ENCODE measurements around the gene STT3A.
A peak's percentile ranks its signal among the peaks of the same experiment; 100 is the strongest.
"Not testable (repeated sequence)": the region's sequence is repeated elsewhere in the genome, so short reads cannot be mapped to it uniquely, and the experiment has no call there.

The STT3A gene

DNA sequence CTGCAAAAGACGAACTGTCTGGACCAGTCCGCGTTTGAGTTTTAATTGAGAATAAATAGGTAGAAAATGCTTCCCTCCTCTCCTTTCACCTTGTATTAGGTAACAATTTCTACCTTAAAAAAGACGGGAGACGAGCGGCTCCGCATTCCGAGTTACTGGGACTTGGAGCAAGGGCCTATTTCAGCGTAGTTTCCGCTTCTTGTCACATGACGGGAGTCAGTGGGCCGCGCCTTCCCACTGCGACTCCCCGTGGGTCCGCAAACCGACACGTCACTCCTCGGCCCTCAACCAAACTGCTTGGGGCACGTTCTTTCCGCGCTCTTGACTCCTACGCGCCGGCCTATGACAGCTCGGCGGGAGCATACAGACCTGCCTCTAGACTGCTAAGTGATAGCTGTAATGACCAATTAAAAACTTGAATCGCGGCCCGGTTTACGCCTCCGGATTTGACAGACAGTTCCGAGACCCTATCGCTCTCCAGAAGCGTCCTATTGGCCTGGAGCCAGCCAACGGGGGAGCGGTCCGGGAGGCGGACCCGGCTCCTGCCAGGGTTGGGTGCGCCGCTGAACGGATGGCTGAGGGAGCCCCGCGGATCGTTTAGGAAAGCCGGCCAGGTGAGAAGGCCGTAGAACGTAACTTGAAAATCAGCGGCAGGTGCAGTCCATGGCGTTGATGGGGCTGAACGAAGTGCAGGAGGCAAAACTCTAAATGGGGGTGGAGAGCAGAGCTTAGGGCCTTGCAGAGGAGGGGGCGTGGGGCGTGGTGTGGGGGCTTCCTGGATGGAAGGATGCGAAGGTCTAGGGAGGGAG is at the start of gene STT3A:
Gene STT3A, plus strand, starts transcription at position 548 of the 809 bp plus-strand sequence. CDS start 3,064 bp downstream, outside the sequence.
- DNase-seq = peak; percentile 96 to 98

DNA sequence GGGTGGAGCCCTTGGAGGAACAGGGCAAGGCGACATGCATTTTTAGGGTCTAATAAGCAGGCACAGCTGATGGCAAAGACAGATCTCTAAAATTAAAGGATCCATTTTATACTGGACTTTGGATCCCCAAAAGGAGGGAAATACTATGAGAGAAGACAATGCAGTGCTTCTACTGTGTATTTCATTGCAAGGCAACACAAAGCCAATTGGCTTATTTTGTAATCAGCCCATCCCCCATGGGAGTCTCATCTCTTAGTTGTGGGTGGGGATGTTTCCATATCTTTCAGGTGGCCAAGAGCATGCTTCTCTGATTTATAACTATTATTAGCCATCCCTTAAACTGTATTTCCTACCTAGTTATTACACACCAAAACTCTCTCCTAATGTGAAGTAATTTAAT is 41.9 kb upstream of the STT3A start:
- no peak for DNase-seq

DNA sequence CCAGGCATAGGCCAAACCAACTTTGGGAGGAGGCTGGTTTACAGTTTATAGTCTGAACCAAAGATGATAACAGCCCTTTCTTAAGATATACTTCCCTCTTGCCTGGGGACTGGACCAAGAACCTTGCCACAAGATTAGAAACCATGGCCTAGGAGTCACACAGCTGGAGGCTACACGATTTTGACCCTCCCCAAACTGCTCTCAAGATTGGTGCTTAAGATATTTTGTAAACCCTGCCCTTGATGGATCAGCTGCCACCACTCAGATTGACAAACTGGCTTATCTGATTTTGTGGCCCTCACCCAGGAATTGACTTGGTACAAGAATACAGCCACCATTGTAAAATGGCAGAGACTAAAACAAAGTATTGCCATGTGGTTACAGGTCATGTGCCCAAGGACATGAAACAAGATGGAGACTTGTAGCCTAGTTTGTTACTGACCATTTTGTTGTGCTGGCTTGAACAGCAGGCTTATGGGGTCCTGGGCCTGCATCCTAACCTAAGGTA is 40.8 kb upstream of the STT3A start:
- no peak for DNase-seq

DNA sequence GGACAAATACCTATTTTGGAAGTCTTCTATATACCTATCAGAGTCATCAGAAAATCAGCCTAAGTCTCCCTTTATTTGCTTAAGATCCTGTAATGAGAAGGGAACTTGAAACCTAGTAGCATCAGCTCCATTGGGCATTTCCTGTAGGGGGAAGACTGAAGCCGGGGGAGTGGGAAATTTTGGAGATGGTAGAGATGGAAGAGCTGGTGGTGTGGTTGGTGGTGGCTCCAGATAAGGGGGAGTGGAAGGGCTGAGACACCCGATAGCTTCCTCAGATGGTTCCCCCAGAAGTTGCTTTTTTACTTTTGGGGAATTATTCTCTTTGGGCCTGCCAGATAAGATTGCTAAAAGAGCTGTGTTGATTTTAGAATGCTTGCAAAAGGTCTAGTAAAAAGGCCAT is 39.7 kb upstream of the STT3A start:
- no peak for DNase-seq

DNA sequence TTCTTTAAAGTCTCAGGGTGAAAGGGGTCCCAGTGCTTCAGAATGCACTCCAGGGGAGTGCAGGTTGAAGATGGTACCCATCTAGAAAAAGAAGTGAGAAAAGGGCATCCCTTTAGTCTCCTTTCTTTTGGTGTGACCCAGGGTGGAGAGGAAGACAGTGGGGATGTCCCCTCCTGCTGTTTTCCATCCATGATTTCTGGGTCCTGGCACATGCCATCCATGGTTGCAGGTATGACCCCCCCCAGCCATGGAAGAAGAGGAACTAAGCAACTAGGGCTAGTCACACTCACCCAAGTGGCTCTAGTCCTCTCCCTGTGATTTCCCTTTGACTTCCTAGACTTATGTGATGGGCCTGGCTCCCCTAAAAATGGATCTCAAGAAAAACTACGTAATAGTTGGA is 39.3 kb upstream of the STT3A start:
- DNase-seq = no peak

DNA sequence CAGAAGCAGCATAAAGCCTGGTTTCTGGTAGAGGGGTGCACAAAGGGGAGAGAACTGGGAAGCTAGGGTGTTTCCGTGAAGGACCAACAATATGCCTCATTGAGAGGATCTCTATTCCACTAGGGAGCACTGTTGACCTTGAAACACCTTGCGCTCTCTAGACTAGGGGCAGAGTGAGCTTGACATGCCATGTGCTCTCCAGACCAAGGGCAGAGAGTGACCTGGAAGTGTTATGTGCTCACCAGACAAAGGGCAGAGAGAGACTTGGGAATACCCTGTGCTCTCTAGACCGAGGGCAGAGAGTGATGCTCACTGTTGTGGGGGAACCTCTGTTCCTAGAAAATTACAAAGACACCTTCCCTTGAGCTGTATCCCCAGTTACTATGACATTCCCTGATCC is 38.6 kb upstream of the STT3A start:
- DNase-seq = no peak

DNA sequence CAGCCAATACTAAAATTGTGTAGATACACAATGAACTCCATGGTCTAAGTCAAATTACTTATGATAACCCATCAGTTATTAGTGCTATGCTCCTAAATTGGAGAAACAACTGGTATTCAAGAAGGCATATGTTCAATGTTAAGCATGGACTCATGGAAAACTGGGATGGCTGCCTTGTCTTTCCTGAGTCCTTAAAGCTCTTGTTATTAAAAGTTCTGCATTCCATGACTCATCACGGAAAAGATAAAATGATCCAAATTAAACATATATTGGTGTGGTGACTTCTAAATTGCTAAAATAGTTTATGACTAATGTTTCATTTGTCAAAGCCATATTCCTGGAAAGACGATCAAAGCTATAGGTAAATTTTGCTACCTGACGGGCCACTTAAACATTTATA is 32.8 kb upstream of the STT3A start:
- DNase-seq = no peak

DNA sequence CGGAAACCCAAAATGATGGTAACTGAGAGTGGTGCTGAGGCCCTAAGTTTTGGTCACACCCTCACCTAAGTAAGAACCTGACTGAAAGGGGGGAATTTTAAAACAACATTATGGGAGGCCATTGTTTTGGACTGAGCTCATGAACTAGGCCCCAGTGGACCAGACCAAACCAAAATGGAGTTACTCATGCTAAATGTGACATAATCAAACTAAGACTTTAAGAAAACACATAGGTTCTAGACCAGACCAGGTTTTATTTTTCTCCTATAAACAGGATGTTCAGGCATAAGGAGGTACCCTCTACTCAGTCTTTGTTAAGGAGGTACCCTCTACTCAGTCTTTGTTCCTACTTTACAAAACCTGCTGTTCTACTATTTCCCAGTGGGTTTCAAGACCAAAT is 30.7 kb upstream of the STT3A start:
- no peak for DNase-seq

DNA sequence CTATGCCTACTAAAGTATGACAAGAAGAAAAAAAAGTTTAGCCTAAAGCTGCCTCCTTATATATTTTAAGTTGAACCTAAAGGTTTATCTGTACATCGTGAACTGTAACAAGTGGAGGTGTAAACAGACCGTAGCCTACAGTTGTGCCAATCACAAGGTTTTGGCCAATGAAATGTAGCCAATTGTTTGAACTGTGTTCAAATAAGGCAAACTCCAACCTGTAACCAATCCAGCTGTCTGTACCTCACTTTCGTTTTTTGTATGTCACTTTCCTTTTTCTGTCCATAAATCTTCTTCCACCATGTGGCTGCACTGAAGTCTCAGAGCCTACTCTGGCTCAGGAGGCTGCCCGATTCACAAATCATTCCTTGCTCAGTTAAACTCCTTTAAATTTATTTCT is 30.2 kb upstream of the STT3A start:
- DNase-seq = no peak

DNA sequence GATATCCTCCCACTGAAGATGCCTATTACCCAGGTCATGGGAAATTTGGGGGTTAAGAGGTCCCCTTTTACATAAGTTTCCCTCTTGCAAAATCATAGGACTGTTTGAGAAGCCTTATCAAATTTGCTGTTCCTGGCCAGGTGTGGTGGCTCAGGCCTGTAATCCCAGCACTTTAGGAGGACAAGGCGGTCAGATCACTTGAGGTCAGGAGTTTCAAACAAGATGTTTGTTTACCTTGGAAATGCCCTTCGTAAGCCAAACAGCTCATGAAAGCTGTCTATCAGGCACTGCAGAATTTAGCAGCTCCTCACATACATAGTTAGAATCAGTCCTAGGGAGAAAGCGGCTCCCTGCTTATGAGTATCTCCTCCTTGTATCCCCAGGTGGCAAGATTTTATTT is 28.3 kb upstream of the STT3A start:
- DNase-seq = no peak

DNA sequence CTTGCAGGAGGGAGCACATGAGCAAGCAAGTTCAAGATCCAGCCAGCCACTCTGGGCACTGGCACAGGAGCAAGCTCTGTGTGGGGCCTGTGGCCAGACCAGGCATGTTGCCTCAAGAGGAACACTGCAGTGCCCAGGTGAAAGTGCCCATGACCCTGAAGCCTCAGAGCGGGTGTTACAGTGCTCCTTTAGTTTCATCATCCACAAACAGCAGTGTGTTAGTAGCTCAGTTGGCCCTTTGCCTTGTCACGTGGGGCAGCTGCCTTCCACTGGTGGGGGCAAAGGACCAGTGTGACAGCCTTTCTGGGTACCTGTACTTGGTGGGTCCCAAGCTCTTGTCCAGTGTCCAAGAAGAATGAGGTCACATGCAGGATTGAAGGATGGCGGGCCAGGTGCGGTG is 26.4 kb upstream of the STT3A start:
- DNase-seq = no peak

DNA sequence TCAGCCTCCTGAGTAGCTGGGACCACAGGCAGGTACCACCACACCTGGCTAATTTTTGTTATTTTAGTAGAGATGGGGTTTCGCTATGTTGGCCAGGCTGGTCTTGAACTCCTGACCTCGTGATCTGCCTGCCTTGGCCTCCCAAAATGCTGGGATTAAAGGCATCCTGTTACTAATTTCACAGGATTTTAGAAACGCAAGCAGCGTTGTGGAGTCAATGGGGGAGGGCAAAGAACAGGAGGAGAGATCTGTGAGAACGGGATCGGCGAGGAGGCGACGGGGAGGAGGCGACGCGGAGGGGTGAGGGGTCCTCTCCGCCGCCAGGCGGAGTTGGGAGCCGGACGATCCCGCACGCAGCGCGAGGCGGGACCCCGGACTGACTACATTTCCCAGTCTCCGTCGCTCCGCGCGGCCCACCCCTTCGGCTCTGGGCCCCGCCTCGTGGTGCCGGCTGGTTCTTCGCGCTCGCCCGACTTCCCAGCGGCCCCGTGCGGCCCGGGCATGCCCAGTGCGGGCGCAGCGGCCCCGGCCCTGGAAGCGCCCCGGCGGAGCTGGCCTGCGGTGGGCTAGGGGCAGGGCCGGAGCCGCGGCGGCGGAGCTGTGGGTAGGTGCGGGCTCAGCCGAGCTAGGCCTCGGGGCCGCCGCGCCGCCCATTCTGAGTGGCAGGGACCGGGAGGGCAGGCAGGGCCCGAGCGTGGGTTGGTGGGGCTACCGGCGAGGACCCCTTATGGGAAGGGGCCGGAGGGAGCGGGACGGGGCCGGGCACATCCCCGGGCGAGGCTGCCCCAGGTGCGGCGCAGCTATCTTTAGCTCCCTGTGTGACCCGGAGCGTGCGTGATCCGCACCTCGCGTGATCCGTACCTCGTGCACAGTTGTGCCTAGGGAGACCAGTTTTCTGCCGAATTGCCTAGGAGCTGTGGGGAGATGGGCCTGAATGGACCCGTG is 23.4 kb upstream of the STT3A start, which contains the start of gene EI24:
Gene EI24, plus strand, starts transcription at position 508 of the 945 bp plus-strand sequence. CDS start 3,051 bp downstream, outside the sequence.
- peak; percentile 78 to 87 for DNase-seq

DNA sequence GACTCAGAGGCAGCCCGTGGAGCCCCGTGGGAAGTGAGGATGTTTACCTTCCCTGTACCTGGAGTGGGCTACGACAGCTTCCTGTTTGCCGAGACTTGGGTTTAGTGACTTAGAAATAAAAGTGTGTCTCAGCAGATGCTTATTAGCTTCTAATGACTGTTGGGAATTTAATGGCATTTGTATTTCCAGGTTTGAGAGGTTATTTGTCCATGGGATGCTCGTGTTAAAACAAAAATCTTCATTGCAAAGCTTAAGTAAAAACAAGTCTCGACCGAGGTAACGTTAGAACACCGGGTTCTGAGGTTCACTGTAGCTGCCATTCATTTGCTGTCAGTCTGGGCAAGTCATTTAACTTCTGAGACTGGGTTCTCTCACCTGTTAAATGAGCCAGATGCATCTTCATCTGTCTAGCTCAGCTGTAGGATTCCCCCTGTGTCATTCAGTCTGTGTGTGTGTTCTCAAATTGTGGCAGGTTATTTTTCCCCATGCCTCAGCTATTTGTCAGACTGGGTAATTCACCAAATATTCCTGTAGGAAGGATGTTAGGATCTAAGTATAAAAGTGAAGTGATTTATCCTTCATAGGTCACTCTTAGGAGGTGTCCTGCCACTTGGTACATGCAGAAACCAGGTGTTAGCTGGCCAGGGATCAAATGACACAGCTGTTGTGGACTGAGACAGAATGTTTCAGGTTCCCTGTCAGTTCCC is 22.6 kb upstream of the STT3A start:
- no peak for DNase-seq

DNA sequence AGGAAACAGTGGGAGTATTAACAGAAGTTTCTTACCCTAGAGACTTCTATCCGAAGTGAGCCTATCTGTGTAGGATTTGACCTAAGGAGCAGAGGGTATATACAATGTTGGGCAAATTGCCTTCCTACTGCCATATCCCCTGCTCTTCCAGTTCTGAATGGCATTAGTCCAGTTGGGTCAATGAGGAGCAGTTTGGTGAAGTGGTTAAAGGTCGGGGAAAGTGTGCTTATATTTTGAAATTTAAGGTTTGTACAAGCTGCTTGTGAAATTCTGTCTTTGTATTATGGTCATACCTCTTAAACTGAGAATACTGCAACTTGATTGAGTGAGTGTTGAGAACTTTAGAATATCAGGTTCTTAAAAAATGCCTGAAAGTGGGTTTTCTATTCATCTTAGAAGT is 21.7 kb upstream of the STT3A start:
- no peak for DNase-seq

DNA sequence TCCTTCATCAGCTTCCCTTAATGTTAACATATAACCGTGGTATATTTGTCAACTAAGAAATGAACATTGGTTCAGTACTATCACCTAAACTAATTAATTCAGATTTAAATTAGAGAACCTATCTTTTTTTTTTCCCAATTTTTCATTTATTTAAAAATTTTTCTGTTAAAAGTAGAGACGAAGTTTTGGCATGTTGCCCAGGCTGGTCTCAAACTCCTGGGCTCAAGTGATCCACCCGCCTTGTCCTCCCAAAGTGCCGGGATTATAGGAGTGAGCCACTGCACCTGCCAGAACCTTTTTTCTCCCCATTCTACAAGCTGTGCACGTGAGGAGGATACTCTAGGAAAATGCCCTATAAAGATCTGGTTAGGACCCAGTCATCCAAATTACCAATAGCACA is 19.7 kb upstream of the STT3A start:
- no peak for DNase-seq

DNA sequence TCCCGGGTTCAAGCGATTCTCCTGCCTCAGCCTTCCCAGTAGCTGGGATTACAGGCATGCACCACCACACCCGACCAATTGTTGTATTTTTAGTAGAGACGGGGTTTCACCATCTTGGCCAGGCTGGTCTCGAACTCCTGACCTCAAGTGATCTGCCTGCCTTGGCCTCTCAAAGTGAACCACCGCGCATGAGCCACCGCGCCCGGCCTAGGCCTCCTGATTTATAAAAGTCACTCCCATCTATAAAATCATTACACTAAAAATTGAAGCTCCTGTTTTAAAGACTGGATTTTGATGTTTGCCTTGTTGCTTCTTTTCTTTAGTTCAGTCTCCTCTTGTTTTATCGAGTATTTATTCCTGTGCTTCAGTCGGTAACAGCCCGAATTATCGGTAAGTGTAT is 15.5 kb upstream of the STT3A start:
- not testable (repeated sequence) for DNase-seq

DNA sequence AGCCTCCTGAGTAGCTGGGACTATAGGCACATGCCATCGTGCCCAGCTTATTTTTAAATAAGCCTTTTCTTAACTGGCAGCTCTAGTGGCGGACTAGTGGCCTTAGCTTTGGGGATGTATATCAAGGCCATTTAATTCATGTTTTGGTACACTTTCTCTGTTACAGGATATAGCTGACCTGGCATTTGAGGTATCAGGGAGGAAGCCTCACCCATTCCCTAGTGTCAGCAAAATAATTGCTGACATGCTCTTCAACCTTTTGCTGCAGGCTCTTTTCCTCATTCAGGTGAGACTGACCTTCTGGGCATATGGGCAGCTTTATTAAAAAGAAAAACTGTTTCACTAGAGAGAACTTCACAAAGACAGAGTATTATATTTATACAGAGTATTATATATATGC is 13.9 kb upstream of the STT3A start:
- no peak for DNase-seq

DNA sequence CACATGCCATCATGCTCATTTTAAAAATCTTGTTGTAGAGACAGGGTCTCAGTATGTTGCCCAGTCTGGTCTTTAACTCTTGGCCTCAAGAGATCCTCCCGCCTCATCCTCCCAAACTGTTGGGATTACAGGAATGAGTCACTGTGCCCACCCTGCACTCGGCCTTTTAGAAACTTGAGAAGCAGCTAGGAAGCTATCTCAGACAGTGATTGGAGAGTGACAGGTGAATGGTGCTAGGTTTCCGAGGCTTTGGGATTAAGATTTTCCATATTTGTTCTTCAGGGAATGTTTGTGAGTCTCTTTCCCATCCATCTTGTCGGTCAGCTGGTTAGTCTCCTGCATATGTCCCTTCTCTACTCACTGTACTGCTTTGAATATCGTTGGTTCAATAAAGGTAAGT is 12.8 kb upstream of the STT3A start:
- DNase-seq = no peak

DNA sequence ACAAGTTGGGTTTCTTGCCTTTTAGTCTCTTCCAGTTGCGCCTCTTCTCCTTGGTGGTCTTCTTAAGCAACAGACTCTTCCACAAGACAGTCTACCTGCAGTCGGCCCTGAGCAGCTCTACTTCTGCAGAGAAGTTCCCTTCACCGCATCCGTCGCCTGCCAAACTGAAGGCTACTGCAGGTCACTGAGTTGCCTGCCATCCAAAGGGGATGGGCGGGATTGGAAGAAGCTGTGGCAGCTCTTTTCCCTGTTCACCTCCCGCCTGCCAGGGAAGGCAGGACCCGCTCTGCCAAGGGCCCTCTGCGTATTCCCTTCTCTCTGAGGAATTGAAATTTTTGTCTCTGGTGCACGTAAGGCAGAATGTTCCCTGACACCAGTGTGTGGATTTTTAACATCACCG is 9.2 kb upstream of the STT3A start:
- no peak for DNase-seq

DNA sequence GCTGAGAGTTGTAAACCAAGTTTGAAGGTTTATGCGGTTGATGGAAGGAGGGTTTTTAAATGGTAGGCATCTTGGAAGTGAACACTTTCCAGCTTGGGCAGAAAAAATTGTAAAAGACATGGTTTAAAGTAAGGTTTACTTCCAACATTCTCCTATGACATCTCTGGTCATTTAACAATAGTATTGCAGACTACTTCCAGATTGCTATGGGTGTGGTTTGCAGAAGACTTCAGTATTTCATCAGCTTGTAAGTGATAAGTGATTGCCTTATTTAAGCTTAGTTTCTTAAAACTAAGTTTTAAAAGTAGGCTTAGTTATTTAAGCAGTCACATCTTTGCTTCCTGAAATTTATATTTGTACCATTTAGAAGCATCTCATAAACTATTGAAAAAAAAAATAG is 7.2 kb upstream of the STT3A start:
- DNase-seq = no peak

DNA sequence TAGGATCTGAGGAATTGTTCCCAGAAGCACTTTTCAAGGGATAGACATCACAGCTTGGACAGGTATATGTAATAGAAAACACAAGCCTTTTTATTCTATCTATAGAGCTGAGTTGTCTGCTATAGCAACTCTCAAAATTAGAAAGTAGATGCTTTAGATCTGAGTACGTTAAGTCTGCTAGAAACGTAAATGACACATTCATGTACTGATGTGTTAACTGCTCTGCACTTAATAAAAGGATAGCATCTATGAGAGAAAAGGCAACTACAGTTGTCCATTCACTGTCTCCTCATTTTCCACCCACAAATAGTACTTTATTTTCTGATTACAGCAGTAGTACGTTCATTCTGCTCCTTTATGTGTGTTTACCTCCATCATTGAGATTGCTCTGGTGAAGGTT is 6.0 kb upstream of the STT3A start:
- no peak for DNase-seq

DNA sequence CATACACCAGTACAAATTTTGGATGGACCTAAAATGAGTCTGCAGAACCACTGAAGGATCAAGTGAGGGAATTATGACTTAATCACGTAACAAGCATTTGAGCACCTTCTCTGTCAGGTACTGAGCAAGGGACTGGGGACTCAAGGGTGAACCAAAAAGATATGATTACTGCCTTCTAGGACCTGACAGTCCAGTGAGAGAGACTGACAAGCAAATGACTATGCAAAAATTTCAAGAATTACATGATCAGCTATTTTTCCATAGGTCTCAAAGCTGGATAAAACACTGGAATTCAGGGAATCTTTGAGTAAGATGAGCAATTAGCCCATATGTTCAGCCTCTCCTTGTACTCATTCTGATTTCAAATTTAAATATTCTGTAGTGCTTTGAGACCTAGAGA is 5.2 kb upstream of the STT3A start:
- no peak for DNase-seq

DNA sequence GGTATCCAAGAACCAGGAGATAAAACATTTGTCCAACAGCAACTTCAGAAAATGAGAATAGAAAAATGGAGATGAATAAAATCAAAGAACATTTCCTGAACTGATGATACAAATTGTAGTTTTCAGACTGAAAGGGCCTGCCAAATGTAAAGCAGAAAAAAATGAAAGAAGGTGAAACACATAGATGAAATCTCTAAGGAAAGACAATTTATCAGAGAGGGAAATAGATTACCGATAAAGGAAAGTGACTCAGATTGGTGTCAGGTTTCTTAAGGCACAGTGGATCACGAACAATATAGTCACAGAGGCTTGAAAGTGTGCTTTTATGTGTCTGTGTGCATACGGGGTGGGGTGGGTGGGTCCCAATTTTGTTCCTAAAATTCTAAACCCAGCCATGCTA is 4.1 kb upstream of the STT3A start:
- no peak for DNase-seq
